Activated T-helper 1 cell treated with Interleukin-2 at 50 U/mL for 16 hours (primary cell): ENCODE data around the gene TOMM20.
A peak's percentile ranks its signal among the peaks of the same experiment; 100 is the strongest.
"Not testable (repeated sequence)": the region's sequence is repeated elsewhere in the genome, so short reads cannot be mapped to it uniquely, and the experiment has no call there.

Source experiments
- DNase-seq: peaks from one replicate; pipeline ENCODE4 v3.0.0-alpha.2; 2020; ENCODE audit warnings: low read depth

The TOMM20 gene

GRCh38 chr1:235101558-235102258, 26.9 kb downstream of the TOMM20 start:
- DNase-seq, result no peak

GRCh38 chr1:235100194-235100772, 28.4 kb downstream of the TOMM20 start:
- no peak for DNase-seq

GRCh38 chr1:235098991-235099390, 29.6 kb downstream of the TOMM20 start:
- no peak for DNase-seq

- DNase-seq, result no peak
Observed at GRCh38 chr1:235098547-235098946, 30.1 kb downstream of the TOMM20 start.

GRCh38 chr1:235097501-235097900, 31.1 kb downstream of the TOMM20 start:
- DNase-seq, result not testable (repeated sequence)

GRCh38 chr1:235095938-235096562, 32.6 kb downstream of the TOMM20 start:
- DNase-seq, result no peak

GRCh38 chr1:235093696-235094592, 34.7 kb downstream of the TOMM20 start:
- DNase-seq, result peak; percentile 67

GRCh38 chr1:235093013-235093695, 35.5 kb downstream of the TOMM20 start:
- no peak for DNase-seq

GRCh38 chr1:235092415-235092814, 36.2 kb downstream of the TOMM20 start:
- DNase-seq, result not testable (repeated sequence)

GRCh38 chr1:235092045-235092406, 36.6 kb downstream of the TOMM20 start:
- DNase-seq, result not testable (repeated sequence)

GRCh38 chr1:235091319-235092044, 37.2 kb downstream of the TOMM20 start:
- DNase-seq, result not testable (repeated sequence)

- DNase-seq, result no peak
Observed at GRCh38 chr1:235090406-235091069, 38.1 kb downstream of the TOMM20 start.

GRCh38 chr1:235088907-235089306, 39.7 kb downstream of the TOMM20 start:
- DNase-seq, result no peak

GRCh38 chr1:235088430-235088829, 40.2 kb downstream of the TOMM20 start:
- DNase-seq, result no peak

GRCh38 chr1:235087906-235088305, 40.7 kb downstream of the TOMM20 start:
- no peak for DNase-seq

- DNase-seq, result not testable (repeated sequence)
Observed at GRCh38 chr1:235085411-235086117, 43.1 kb downstream of the TOMM20 start.

- DNase-seq, result not testable (repeated sequence)
Observed at GRCh38 chr1:235080788-235081187, 47.8 kb downstream of the TOMM20 start.

GRCh38 chr1:235080297-235080657, 48.4 kb downstream of the TOMM20 start:
- DNase-seq, result not testable (repeated sequence)

- no peak for DNase-seq
Observed at GRCh38 chr1:235079443-235080296, 49.0 kb downstream of the TOMM20 start.
